K562 treated with DMSO at 1 percent for 4 hours (cell line): Measurements from ENCODE around the gene KRTAP5-5. TPM values are rescaled to one million over a fixed set of nuclear protein-coding genes. Genes with fewer than 3 reads are reported as not detected.

ENCODE experiments used
- total RNA-seq: library from RNA; unstranded; fragments of 300-600 nt; gene quantifications from 2 replicates; pipeline ENCODE4 v1.2.3, GENCODE V29; 2022; ENCODE audit not compliant: insufficient read depth

The KRTAP5-5 gene, protein sequence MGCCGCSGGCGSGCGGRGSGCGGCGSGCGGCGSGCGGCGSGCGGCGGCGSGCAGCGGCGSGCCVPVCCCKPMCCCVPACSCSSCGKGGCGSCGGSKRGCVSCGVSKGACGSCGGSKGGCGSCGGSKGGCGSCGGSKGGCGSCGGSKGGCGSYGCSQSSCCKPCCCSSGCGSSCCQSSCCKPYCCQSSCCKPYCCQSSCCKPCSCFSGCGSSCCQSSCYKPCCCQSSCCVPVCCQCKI
- not detected in 2 replicates for total RNA-seq

DNA sequence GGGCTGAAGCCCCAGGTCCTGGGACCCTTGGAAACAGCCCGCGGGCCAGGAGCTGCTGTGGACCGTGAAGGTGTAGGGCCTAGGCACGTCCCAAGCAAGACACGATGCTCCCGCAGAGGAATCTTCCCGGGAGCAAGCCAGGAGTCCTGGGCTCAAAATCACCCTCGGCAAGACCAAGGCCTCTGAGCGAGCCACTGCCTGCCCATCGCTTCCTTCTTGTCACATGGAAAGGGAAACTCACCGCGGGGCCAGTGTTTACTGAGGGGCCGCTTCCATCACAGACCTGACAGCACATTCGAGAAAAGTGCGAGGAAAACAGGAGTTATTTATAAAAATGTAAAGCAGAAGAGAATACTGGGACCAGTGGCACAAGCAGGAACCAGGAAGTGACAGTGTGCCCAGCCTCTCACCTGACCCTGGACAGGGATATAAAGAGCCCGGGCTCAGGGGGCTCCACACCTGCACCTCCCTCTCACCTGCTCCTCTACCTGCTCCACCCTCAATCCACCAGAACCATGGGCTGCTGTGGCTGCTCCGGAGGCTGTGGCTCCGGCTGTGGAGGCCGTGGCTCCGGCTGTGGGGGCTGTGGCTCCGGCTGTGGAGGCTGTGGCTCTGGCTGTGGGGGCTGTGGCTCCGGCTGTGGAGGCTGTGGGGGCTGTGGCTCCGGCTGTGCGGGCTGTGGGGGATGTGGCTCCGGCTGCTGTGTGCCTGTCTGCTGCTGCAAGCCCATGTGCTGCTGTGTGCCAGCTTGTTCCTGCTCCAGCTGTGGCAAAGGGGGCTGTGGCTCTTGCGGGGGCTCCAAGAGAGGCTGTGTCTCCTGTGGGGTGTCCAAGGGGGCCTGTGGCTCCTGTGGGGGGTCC is at the start of gene KRTAP5-5:
KRTAP5-5 (plus strand) TSS at position 450 of the 860 bp plus-strand sequence; CDS start at position 516, 66 bp downstream.

DNA sequence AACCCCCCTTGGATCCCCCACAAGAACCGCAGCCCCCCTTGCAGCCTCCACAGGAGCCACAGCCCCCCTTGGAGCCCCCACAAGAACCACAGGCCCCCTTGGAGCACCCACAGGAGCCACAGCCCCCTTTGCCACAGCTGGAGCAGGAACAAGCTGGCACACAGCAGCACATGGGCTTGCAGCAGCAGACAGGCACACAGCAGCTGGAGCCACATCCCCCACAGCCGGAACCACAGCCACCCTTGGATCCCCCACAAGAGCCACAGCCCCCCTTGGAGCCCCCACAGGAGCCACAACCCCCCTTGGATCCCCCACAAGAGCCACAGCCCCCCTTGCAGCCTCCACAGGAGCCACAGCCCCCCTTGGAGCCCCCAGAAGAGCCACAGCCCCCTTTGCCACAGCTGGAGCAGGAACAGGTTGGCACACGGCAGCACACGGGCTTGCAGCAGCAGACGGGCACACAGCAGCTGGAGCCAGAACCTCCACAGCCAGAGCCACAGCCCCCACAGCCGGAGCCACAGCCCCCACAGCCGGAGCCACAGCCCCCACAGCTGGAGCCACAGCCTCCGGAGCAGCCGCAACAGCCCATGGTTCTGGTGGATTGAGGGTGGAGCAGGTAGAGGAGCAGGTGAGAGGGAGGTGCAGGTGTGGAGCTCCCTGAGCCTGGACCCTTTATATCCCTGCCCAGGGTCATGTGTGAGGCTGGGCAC is 44.8 kb upstream of the KRTAP5-5 start, which contains the start of gene KRTAP5-1:
KRTAP5-1 (minus strand) TSS at position 623 of the 710 bp plus-strand sequence; CDS start at position 589, 34 bp downstream.

DNA sequence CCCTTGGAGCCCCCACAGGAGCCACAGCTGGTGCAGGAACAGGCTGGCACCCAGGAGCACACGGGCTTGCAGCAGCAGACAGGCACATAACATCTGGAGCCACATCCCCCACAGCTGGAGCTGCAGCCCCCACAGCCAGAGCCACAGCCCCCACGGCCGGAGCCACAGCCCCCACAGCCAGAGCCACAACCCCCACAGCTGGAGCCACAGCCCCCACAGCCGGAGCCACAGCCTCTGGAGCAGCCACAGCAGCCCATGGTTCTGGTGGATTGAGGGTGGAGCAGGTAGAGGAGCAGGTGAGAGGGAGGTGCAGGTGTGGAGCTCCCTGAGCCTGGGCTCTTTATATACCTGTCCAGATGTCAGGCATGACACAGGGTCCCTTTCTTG is 31.6 kb upstream of the KRTAP5-5 start, which contains the start of gene KRTAP5-2:
KRTAP5-2 (minus strand) TSS at position 301 of the 387 bp plus-strand sequence; CDS start at position 257, 44 bp downstream.

DNA sequence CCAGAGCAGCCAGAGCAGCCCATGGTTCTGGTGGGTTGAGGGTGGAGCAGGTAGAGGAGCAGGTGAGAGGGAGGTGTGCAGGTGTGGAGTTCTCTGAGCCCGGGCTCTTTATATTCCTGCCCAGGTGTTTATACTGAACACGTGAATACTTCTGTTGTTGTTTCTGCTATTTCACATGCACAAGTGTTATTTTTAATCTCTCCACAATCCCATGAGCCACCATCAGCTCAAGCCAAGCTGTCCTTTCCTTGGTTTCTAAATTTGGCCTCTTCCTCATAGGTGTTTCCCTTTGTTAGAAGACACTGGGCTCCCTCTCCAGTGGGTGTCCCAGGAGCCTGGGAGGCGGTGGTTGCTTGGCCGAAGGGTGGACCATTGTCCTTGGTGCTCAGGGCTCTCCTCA is 21.2 kb upstream of the KRTAP5-5 start, which contains the start of gene KRTAP5-3:
KRTAP5-3 (minus strand) TSS at position 101 of the 400 bp plus-strand sequence; CDS start at position 23, 78 bp downstream.

DNA sequence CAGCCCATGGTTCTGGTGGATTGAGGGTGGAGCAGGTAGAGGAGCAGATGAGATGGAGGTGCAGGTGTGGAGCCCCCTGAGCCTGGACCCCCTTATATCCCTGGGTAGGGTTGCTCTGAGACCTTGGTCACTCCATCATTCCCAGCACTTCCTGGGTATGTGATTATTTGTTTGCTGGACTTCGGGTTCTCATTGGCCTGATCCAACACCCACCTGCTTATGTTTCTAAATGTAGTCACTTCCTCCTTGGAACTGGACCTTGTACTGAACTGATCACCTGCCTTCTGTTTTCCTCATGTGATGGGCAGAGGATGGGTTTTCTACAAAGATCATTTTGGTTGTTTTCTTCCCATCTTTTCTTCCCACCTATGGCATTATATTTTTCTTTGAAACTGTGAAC is 7.5 kb upstream of the KRTAP5-5 start, which contains the start of gene KRTAP5-4:
KRTAP5-4 (minus strand) TSS at position 53 of the 400 bp plus-strand sequence; CDS start at position 8, 45 bp downstream.

Other genes starting within 250 kb of the KRTAP5-5 start
- not detected in 2 replicates for gene BRSK2, start 239.8 kb upstream of the KRTAP5-5 start, total RNA-seq
- gene MOB2, start 143.0 kb upstream of the KRTAP5-5 start, total RNA-seq = 35.3 and 42.1 TPM in 2 replicates
- 0.69 and 1.3 TPM in 2 replicates for gene DUSP8, start 57.5 kb upstream of the KRTAP5-5 start, total RNA-seq
- gene KRTAP5-1, start 44.5 kb upstream of the KRTAP5-5 start, total RNA-seq = not detected in 2 replicates
- gene KRTAP5-2, start 31.5 kb upstream of the KRTAP5-5 start, total RNA-seq = not detected in 2 replicates
- gene KRTAP5-3, start 21.3 kb upstream of the KRTAP5-5 start, total RNA-seq = not detected in 2 replicates
- not detected in 2 replicates for gene KRTAP5-4, start 7.6 kb upstream of the KRTAP5-5 start, total RNA-seq
- not detected in 2 replicates for gene KRTAP5-6, start 67.4 kb downstream of the KRTAP5-5 start, total RNA-seq
- 0.51 TPM in 1 of 2 replicates, not detected in the other for gene IFITM10, start 120.8 kb downstream of the KRTAP5-5 start, total RNA-seq
- 399 and 434 TPM in 2 replicates for gene CTSD, start 134.2 kb downstream of the KRTAP5-5 start, total RNA-seq
- not detected in 2 replicates for gene SYT8, start 205.2 kb downstream of the KRTAP5-5 start, total RNA-seq
- not detected in 2 replicates for gene TNNI2, start 209.2 kb downstream of the KRTAP5-5 start, total RNA-seq
- not detected in 2 replicates for gene LSP1, start 223.3 kb downstream of the KRTAP5-5 start, total RNA-seq